GM23248 (cell line): ENCODE measurements around the gene IL26. TPM values are rescaled to one million over a fixed set of nuclear protein-coding genes. Genes with fewer than 3 reads are reported as not detected.

ENCODE experiments used
- DNase-seq: peaks from one replicate; pipeline ENCODE4 v3.0.0-alpha.2; 2015
- H2AFZ ChIP-seq: fragments of 200-600 bp; sonication (generic); 2 replicates; pipeline ENCODE4 v1.6.1; 2016; ENCODE audit warnings: antibody characterized with exemption
- H3F3A ChIP-seq: fragments of 200-600 bp; sonication (generic); 2 replicates; pipeline ENCODE4 v1.6.1; 2016; ENCODE audit warnings: mild to moderate bottlenecking, antibody characterized with exemption, mixed run types; ENCODE audit not compliant: insufficient read depth
- H3K27ac ChIP-seq: fragments of 200-600 bp; sonication (generic); 2 replicates; pipeline ENCODE4 v1.5.1; 2016; ENCODE audit warnings: mild to moderate bottlenecking
- H3K27me3 ChIP-seq: fragments of 200-600 bp; sonication (generic); replicated peaks from 2 replicates; pipeline ENCODE4 v1.6.1; 2016; ENCODE audit warnings: mild to moderate bottlenecking; ENCODE audit not compliant: insufficient read depth
- H3K36me3 ChIP-seq: fragments of 200-600 bp; sonication (generic); 2 replicates; pipeline ENCODE4 v1.6.1; 2016; ENCODE audit warnings: low read depth, mild to moderate bottlenecking
- H3K4me1 ChIP-seq: fragments of 200-600 bp; sonication (generic); 2 replicates; pipeline ENCODE4 v1.6.1; 2016; ENCODE audit warnings: mild to moderate bottlenecking; ENCODE audit not compliant: insufficient read depth
- H3K4me2 ChIP-seq: fragments of 200-600 bp; sonication (generic); one replicate; pipeline ENCODE4 v1.6.1; 2016; ENCODE audit warnings: mild to moderate bottlenecking; ENCODE audit not compliant: unreplicated experiment
- H3K4me3 ChIP-seq: fragments of 200-600 bp; sonication (generic); 2 replicates; pipeline ENCODE4 v1.5.1; 2016; ENCODE audit warnings: mild to moderate bottlenecking
- H3K79me2 ChIP-seq: fragments of 200-600 bp; sonication (generic); 2 replicates; pipeline ENCODE4 v1.6.1; 2016; ENCODE audit warnings: mild to moderate bottlenecking; ENCODE audit not compliant: insufficient read depth
- H3K9ac ChIP-seq: fragments of 200-600 bp; sonication (generic); 2 replicates; pipeline ENCODE4 v1.6.1; 2016; ENCODE audit warnings: mild to moderate bottlenecking
- H3K9me2 ChIP-seq: fragments of 200-600 bp; sonication (generic); 2 replicates; pipeline ENCODE4 v1.6.1; 2016; ENCODE audit warnings: mixed run types, mild to moderate bottlenecking, moderate library complexity; ENCODE audit not compliant: insufficient read depth
- H3K9me3 ChIP-seq: fragments of 200-600 bp; sonication (generic); one replicate; pipeline ENCODE4 v1.6.1; 2017; ENCODE audit warnings: low read depth
- H4K20me1 ChIP-seq: fragments of 200-600 bp; sonication (generic); 2 replicates; pipeline ENCODE4 v1.6.0; 2016; ENCODE audit not compliant: insufficient read depth
- EZH2 ChIP-seq: fragments of 200-600 bp; sonication (generic); IDR thresholded peaks from 2 replicates; pipeline ENCODE4 v1.6.1; 2018; ENCODE audit warnings: antibody characterized with exemption, mild to moderate bottlenecking; ENCODE audit not compliant: insufficient read depth, poor library complexity, severe bottlenecking
- EZH2phosphoT487 ChIP-seq: fragments of 200-600 bp; sonication (generic); IDR thresholded peaks from 2 replicates; pipeline ENCODE4 v1.6.1; 2018; ENCODE audit warnings: antibody characterized with exemption, moderate library complexity, mild to moderate bottlenecking, low read depth; ENCODE audit not compliant: insufficient read depth
- WGBS, 2 experiments: methylation state at CpG; one replicate each; pipeline ENCODE4 v1.1.6; 2015 to 2017; ENCODE audit warnings: low lambda C conversion rate in 2 of 2, low coverage in 1 of 2; ENCODE audit errors: missing lambda C conversion rate in 2 of 2; 5-methylcytosine and 5-hydroxymethylcytosine counted together
- in situ Hi-C: fragments of 300-500 bp; cut with MboI; formaldehyde crosslinking; loops from 2 replicates; pipeline ENCODE4 v1.15.0; 2020
- polyA plus RNA-seq: library from polyadenylated mRNA; unstranded; fragments of >200 nt; fragmentation: Nextera tagmentation; extraction: Ambion mirVana; gene quantifications from 2 replicates; pipeline ENCODE4 v1.2.1, GENCODE V29; 2016
- total RNA-seq: library from RNA; depleted of rRNA; stranded (reverse); fragments of >200 nt; shearing (Covaris generic); gene quantifications from 2 replicates; pipeline ENCODE4 v1.2.3, GENCODE V29; 2014; rRNA removed

The IL26 gene, protein sequence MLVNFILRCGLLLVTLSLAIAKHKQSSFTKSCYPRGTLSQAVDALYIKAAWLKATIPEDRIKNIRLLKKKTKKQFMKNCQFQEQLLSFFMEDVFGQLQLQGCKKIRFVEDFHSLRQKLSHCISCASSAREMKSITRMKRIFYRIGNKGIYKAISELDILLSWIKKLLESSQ
- not detected in 2 replicates for total RNA-seq
- not detected in 2 replicates for polyA plus RNA-seq

- no peaks in the 10 kb centered on the region for H3K9me2 ChIP-seq
- TF ChIP-seq EZH2: no peak
- TF ChIP-seq EZH2phosphoT487: no peak
- H3K27me3 ChIP-seq: no peaks in the 10 kb centered on the region
- H3F3A ChIP-seq: 0 out of 2 replicates have a peak, but pooled peaks cover 13% of the 10 kb centered on the region
- in situ Hi-C loops: no loop called here
- no peaks in the 10 kb centered on the region for H4K20me1 ChIP-seq
- DNase-seq: no peak
- H3K4me2 ChIP-seq: peak within 1 kb of the TSS; percentile 66
- H3K4me3 ChIP-seq: no peak within 1 kb of the TSS
- H3K9me3 ChIP-seq: no peaks in the 10 kb centered on the region
- peak within 1 kb of the TSS; percentile 43; the same call in 1 of the 2 replicates for H3K9ac ChIP-seq
- H3K36me3 ChIP-seq: no peaks in the 10 kb centered on the region
- H3K79me2 ChIP-seq: no peaks in the 10 kb centered on the region
- H3K4me1 ChIP-seq: peaks cover 18% of the 10 kb centered on the region
- peak within 1 kb of the TSS; percentile 52 for H3K27ac ChIP-seq
- H2AFZ ChIP-seq: no peak within 1 kb of the TSS
- WGBS, 2 experiments: 88 to 89% methylated on average over 8 of the region's 8 CpGs
These were observed at the start of gene IL26 for GRCh38 chr12:68225576-68226476. Gene IL26, minus strand, starts transcription at chr12:68225810. Its CDS starts 54 bp downstream, at chr12:68225756.

GRCh38 chr12:68272732-68273131 is 47.1 kb upstream of the IL26 start:
- no peak for DNase-seq
- Histone ChIP-seq H3K36me3 (no peaks in the 10 kb centered on the region), H3F3A (no peaks in the 10 kb centered on the region), H3K9me2 (no peaks in the 10 kb centered on the region), H4K20me1 (no peaks in the 10 kb centered on the region), H3K4me2 (no peak overlapping the region), H3K9me3 (no peaks in the 10 kb centered on the region), H3K4me3 (no peak overlapping the region), H3K79me2 (no peaks in the 10 kb centered on the region), H3K4me1 (peaks cover 23% of the 10 kb centered on the region), H3K27ac (no peak overlapping the region), H2AFZ (no peak overlapping the region), H3K27me3 (no peaks in the 10 kb centered on the region), H3K9ac (no peak overlapping the region)
- in situ Hi-C loops: no loop called here
- TF ChIP-seq EZH2phosphoT487 (no peak), EZH2 (no peak)

DNA sequence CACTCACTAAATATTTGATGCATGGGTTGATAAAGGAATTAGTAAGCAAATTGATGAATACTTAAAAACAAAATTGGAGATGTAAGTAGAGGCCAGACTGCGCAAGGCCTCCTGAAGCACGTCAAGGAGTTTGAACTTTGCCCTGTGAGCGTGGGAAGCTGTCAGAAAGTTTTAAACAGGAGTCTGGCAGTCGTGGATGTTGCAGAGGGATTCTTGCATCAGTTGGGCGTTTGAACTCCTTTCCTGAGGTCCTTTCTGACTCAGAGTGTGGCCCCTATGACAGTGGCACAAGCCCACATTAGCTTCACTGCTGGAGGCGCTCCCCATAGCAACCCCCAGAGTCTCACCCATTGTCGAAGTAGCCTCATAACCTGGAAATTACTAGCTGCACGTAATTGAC is 45.7 kb upstream of the IL26 start:
- H3K79me2 ChIP-seq: no peaks in the 10 kb centered on the region
- no peak overlapping the region for H3K9ac ChIP-seq
- peak; percentile 35 for DNase-seq
- in situ Hi-C loops: no loop called here
- peaks cover 5% of the 10 kb centered on the region; the same call in 1 of the 2 replicates for H3F3A ChIP-seq
- no peaks in the 10 kb centered on the region for H3K9me2 ChIP-seq
- no peak for TF ChIP-seq EZH2
- TF ChIP-seq EZH2phosphoT487: no peak
- H3K9me3 ChIP-seq: no peaks in the 10 kb centered on the region
- H3K27ac ChIP-seq: no peak overlapping the region
- no peaks in the 10 kb centered on the region for H4K20me1 ChIP-seq
- peak overlapping the region; percentile 54 for H2AFZ ChIP-seq
- H3K36me3 ChIP-seq: no peaks in the 10 kb centered on the region
- no peaks in the 10 kb centered on the region for H3K27me3 ChIP-seq
- peaks cover 36% of the 10 kb centered on the region for H3K4me1 ChIP-seq
- WGBS, 2 experiments: 57 to 59% methylated on average over 8 of the region's 8 CpGs
- no peak overlapping the region for H3K4me3 ChIP-seq
- no peak overlapping the region for H3K4me2 ChIP-seq

GRCh38 chr12:68270358-68270757 is 44.7 kb upstream of the IL26 start:
- no peak overlapping the region for H3K4me3 ChIP-seq
- peaks cover 44% of the 10 kb centered on the region for H3K4me1 ChIP-seq
- no peak overlapping the region; the same call in 1 of the 2 replicates for H2AFZ ChIP-seq
- 73 to 78% methylated on average over 3 of the region's 3 CpGs for WGBS, 2 experiments
- H3K9me3 ChIP-seq: no peaks in the 10 kb centered on the region
- no peak overlapping the region for H3K27ac ChIP-seq
- H4K20me1 ChIP-seq: no peaks in the 10 kb centered on the region
- H3F3A ChIP-seq: peaks cover 11% of the 10 kb centered on the region; the same call in 1 of the 2 replicates
- no peaks in the 10 kb centered on the region for H3K9me2 ChIP-seq
- H3K36me3 ChIP-seq: no peaks in the 10 kb centered on the region
- H3K27me3 ChIP-seq: no peaks in the 10 kb centered on the region
- no peaks in the 10 kb centered on the region for H3K79me2 ChIP-seq
- DNase-seq: no peak
- TF ChIP-seq EZH2phosphoT487 (no peak), EZH2 (no peak)
- H3K9ac ChIP-seq: no peak overlapping the region
- no peak overlapping the region for H3K4me2 ChIP-seq
- in situ Hi-C loops: no loop called here
